H9 (cell line): ENCODE data around the gene EFNB2. TPM values are rescaled to one million over a fixed set of nuclear protein-coding genes. Genes with fewer than 3 reads are reported as not detected.

Source experiments
- DNase-seq: peaks from one replicate; pipeline ENCODE4 v3.0.0-alpha.2; 2017
- H2AFZ ChIP-seq: one replicate; pipeline ENCODE4 v1.6.1; 2013; ENCODE audit warnings: mild to moderate bottlenecking, low read length, control low read depth, moderate library complexity
- H2AK5ac ChIP-seq: 2 replicates; pipeline ENCODE4 v1.6.1; 2013; ENCODE audit warnings: low read length, control low read depth, mixed read lengths; ENCODE audit not compliant: insufficient read length
- H2BK120ac ChIP-seq: one replicate; pipeline ENCODE4 v1.6.1; 2013; ENCODE audit warnings: low read depth, mild to moderate bottlenecking, low read length, control low read depth, inconsistent platforms; ENCODE audit not compliant: poor library complexity, severe bottlenecking
- H2BK12ac ChIP-seq: 2 replicates; pipeline ENCODE4 v1.6.1; 2013; ENCODE audit warnings: low read length, control low read depth, mixed read lengths, low read depth; ENCODE audit not compliant: insufficient read length
- H2BK15ac ChIP-seq: 2 replicates; pipeline ENCODE4 v1.6.1; 2013; ENCODE audit warnings: low read depth, low read length, control low read depth
- H2BK20ac ChIP-seq: one replicate; pipeline ENCODE4 v1.6.1; 2013; ENCODE audit warnings: low read depth, mild to moderate bottlenecking, low read length, control low read depth, inconsistent platforms; ENCODE audit not compliant: poor library complexity, severe bottlenecking
- H2BK5ac ChIP-seq: 2 replicates; pipeline ENCODE4 v1.6.1; 2013; ENCODE audit warnings: low read length, control low read depth, mixed read lengths; ENCODE audit not compliant: insufficient read length
- H3K14ac ChIP-seq: 2 replicates; pipeline ENCODE4 v1.6.1; 2013; ENCODE audit warnings: low read length, control low read depth; ENCODE audit not compliant: insufficient read depth
- H3K18ac ChIP-seq: 2 replicates; pipeline ENCODE4 v1.6.1; 2013; ENCODE audit warnings: low read depth, mild to moderate bottlenecking, mixed read lengths, low read length, control low read depth; ENCODE audit not compliant: insufficient read length
- H3K23ac ChIP-seq: 2 replicates; pipeline ENCODE4 v1.6.1; 2013; ENCODE audit warnings: low read length, control low read depth, mixed read lengths, low read depth; ENCODE audit not compliant: insufficient read length
- H3K23me2 ChIP-seq: 2 replicates; pipeline ENCODE4 v1.6.1; 2013; ENCODE audit warnings: low read depth, mild to moderate bottlenecking, mixed read lengths, low read length, control low read depth; ENCODE audit not compliant: insufficient read length, poor library complexity, severe bottlenecking
- H3K27ac ChIP-seq: 2 replicates; pipeline ENCODE4 v1.5.1; 2013; ENCODE audit warnings: low read length, control low read depth, mixed read lengths, low read depth; ENCODE audit not compliant: insufficient read length
- H3K27me3 ChIP-seq: 2 replicates; pipeline ENCODE4 v1.6.1; 2013; ENCODE audit warnings: low read length, control low read depth, inconsistent platforms; ENCODE audit not compliant: insufficient read depth
- H3K4ac ChIP-seq: 2 replicates; pipeline ENCODE4 v1.6.1; 2013; ENCODE audit warnings: low read depth, mild to moderate bottlenecking, control low read depth, inconsistent platforms, low read length, moderate library complexity
- H3K4me1 ChIP-seq: 2 replicates; pipeline ENCODE4 v1.6.1; 2013; ENCODE audit warnings: low read length, control low read depth, inconsistent platforms; ENCODE audit not compliant: insufficient read depth
- H3K4me2 ChIP-seq: 2 replicates; pipeline ENCODE4 v1.6.1; 2013; ENCODE audit warnings: low read length, control low read depth, mixed read lengths; ENCODE audit not compliant: insufficient read length, insufficient read depth
- H3K56ac ChIP-seq: 2 replicates; pipeline ENCODE4 v1.6.1; 2013; ENCODE audit warnings: low read depth, mild to moderate bottlenecking, mixed read lengths, low read length, control low read depth; ENCODE audit not compliant: insufficient read length
- H3K79me1 ChIP-seq: 2 replicates; pipeline ENCODE4 v1.6.1; 2013; ENCODE audit warnings: low read depth, mild to moderate bottlenecking, moderate library complexity, low read length, control low read depth, inconsistent platforms; ENCODE audit not compliant: insufficient read depth, poor library complexity, severe bottlenecking
- H3K79me2 ChIP-seq: 2 replicates; pipeline ENCODE4 v1.6.1; 2013; ENCODE audit warnings: low read length, control low read depth, inconsistent platforms; ENCODE audit not compliant: insufficient read depth
- H3K9ac ChIP-seq: 2 replicates; pipeline ENCODE4 v1.6.1; 2013; ENCODE audit warnings: low read length, control low read depth, mixed read lengths; ENCODE audit not compliant: insufficient read length; ENCODE audit errors: extremely low read depth
- H3K9me3 ChIP-seq: one replicate; pipeline ENCODE4 v1.6.1; 2013; ENCODE audit warnings: low read depth, low read length, inconsistent platforms; ENCODE audit not compliant: control insufficient read depth
- H3T11ph ChIP-seq: one replicate; pipeline ENCODE4 v1.6.1; 2013; ENCODE audit warnings: mild to moderate bottlenecking, low read length, control low read depth, inconsistent platforms
- H4K20me1 ChIP-seq: one replicate; pipeline ENCODE4 v1.6.1; 2013; ENCODE audit not compliant: control insufficient read depth, insufficient read length, insufficient read depth
- H4K5ac ChIP-seq: 2 replicates; pipeline ENCODE4 v1.6.1; 2013; ENCODE audit warnings: low read depth, mild to moderate bottlenecking, mixed read lengths, low read length, control low read depth; ENCODE audit not compliant: insufficient read length
- H4K8ac ChIP-seq: replicated peaks from 2 replicates; pipeline ENCODE4 v1.6.1; 2013; ENCODE audit warnings: low read length, control low read depth, mixed read lengths, low read depth; ENCODE audit not compliant: insufficient read length
- H4K91ac ChIP-seq: 2 replicates; pipeline ENCODE4 v1.6.1; 2013; ENCODE audit warnings: low read depth, mild to moderate bottlenecking, moderate library complexity, mixed read lengths, low read length, control low read depth; ENCODE audit not compliant: insufficient read length
- H3K27ac Mint-ChIP-seq, 3 experiments: 2 replicates in 2 of 3; 3 replicates in 1 of 3; pipeline ENCODE4 v1.8.0; 2020 to 2021; ENCODE audit warnings: mixed read lengths in 3 of 3, mild to moderate bottlenecking in 1 of 3, moderate library complexity in 1 of 3
- H3K27me3 Mint-ChIP-seq: 2 replicates; pipeline ENCODE4 v1.8.0; 2021; ENCODE audit warnings: low read depth, mild to moderate bottlenecking, moderate library complexity, mixed read lengths
- H3K36me3 Mint-ChIP-seq, 3 experiments: 2 replicates in 2 of 3; 3 replicates in 1 of 3; pipeline ENCODE4 v1.8.0; 2020 to 2021; ENCODE audit warnings: low read depth in 3 of 3, mixed read lengths in 3 of 3; ENCODE audit not compliant: insufficient read depth in 1 of 3
- H3K4me1 Mint-ChIP-seq, 2 experiments: 2 replicates each; pipeline ENCODE4 v1.8.0; 2020; ENCODE audit warnings: mixed read lengths in 2 of 2
- H3K4me3 Mint-ChIP-seq, 2 experiments: 2 replicates in 1 of 2; 3 replicates in 1 of 2; pipeline ENCODE4 v1.8.0; 2020 to 2021; ENCODE audit warnings: mild to moderate bottlenecking in 2 of 2, mixed read lengths in 2 of 2, moderate library complexity in 1 of 2
- H3K9me3 Mint-ChIP-seq, 2 experiments: 2 replicates in 1 of 2; 3 replicates in 1 of 2; pipeline ENCODE4 v1.8.0; 2020; ENCODE audit warnings: mild to moderate bottlenecking in 2 of 2, mixed read lengths in 2 of 2, moderate library complexity in 1 of 2
- WGBS: extraction: QIAGEN DNeasy Blood & Tissue Kit; methylation state at CpG from one replicate; pipeline ENCODE4 v1.1.7; 2013; ENCODE audit warnings: missing lambda C conversion rate, low lambda C conversion rate, mixed read lengths; ENCODE audit not compliant: insufficient read length; ENCODE audit errors: extremely low coverage; 5-methylcytosine and 5-hydroxymethylcytosine counted together
- total RNA-seq: library from RNA; stranded (reverse); gene quantifications from 2 replicates; pipeline ENCODE4 v1.2.1, GENCODE V29; 2021
- TF ChIP-seq, protein P1 (sequence below): fragments of 200-600 bp; sonication (generic); conservative IDR thresholded peaks from 3 replicates; pipeline ENCODE4 v1.8.0; 2021; ENCODE audit warnings: antibody characterized with exemption, mild to moderate bottlenecking

The EFNB2 gene
- total RNA-seq, 1 experiment from 2014 or later: 12.7 TPM

DNA sequence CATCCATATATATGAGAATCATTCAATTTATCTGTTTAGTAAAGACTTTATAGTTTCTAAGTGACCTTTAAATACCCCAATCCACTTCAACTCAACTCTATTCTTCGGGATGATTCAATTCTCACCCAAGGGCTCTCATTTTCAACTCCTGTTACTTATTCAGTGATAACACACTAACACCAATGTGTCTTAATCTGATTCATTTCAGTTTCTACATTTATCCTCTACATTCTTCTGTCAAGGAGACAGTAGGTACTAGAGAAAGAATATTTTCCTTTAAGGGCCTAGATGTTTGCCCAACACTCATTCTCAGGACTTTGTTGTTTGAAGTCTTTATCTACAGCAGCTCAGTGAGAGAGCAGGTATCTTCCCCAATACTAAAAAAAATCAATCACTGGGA is 25.4 kb upstream of the EFNB2 start:
- no peak overlapping the region for H3K23ac ChIP-seq
- H3T11ph ChIP-seq: no peak overlapping the region
- no peak overlapping the region for H2BK20ac ChIP-seq
- H3K23me2 ChIP-seq: no peaks in the 10 kb centered on the region
- TF ChIP-seq, protein P1, sequence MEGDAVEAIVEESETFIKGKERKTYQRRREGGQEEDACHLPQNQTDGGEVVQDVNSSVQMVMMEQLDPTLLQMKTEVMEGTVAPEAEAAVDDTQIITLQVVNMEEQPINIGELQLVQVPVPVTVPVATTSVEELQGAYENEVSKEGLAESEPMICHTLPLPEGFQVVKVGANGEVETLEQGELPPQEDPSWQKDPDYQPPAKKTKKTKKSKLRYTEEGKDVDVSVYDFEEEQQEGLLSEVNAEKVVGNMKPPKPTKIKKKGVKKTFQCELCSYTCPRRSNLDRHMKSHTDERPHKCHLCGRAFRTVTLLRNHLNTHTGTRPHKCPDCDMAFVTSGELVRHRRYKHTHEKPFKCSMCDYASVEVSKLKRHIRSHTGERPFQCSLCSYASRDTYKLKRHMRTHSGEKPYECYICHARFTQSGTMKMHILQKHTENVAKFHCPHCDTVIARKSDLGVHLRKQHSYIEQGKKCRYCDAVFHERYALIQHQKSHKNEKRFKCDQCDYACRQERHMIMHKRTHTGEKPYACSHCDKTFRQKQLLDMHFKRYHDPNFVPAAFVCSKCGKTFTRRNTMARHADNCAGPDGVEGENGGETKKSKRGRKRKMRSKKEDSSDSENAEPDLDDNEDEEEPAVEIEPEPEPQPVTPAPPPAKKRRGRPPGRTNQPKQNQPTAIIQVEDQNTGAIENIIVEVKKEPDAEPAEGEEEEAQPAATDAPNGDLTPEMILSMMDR: no peak
- Mint-ChIP-seq H3K9me3 (no peaks in the 10 kb centered on the region), H3K27ac (peak overlapping the region in 2 of 3 experiments; percentile 2 to 84; a peak in 2 of 7 replicates), H3K27me3 (no peaks in the 10 kb centered on the region), H3K36me3 (peaks cover 35 to 46% (median 38%) of the 10 kb centered on the region in 3 experiments), H3K4me3 (no peak overlapping the region), H3K4me1 (peaks cover 44 to 45% of the 10 kb centered on the region in 2 experiments)
- H3K79me1 ChIP-seq: peaks cover 3% of the 10 kb centered on the region
- H4K8ac ChIP-seq: no peak overlapping the region
- no peak overlapping the region for H3K18ac ChIP-seq
- no peak for DNase-seq
- no peak overlapping the region for H2BK15ac ChIP-seq
- no peak overlapping the region for H2BK120ac ChIP-seq
- H3K4me1 ChIP-seq: peaks cover 7% of the 10 kb centered on the region
- H3K9ac ChIP-seq: no peak overlapping the region
- no peak overlapping the region for H2AFZ ChIP-seq
- H4K20me1 ChIP-seq: no peaks in the 10 kb centered on the region
- H3K9me3 ChIP-seq: no peaks in the 10 kb centered on the region
- no peak overlapping the region for H3K4me2 ChIP-seq
- no peak overlapping the region for H4K91ac ChIP-seq
- H4K5ac ChIP-seq: no peak overlapping the region
- H3K56ac ChIP-seq: no peak overlapping the region
- H3K79me2 ChIP-seq: peaks cover 63% of the 10 kb centered on the region
- no peak overlapping the region for H3K4ac ChIP-seq
- H2BK5ac ChIP-seq: no peak overlapping the region
- H3K14ac ChIP-seq: no peak overlapping the region
- H2BK12ac ChIP-seq: no peak overlapping the region
- WGBS: no CpG with 5 or more reads among the region's 1 CpG
- no peak overlapping the region for H3K27ac ChIP-seq
- H2AK5ac ChIP-seq: no peak overlapping the region
- H3K27me3 ChIP-seq: no peaks in the 10 kb centered on the region
